ENCODE results near the gene SMIM44. TPM values are rescaled to one million over a fixed set of nuclear protein-coding genes. Genes with fewer than 3 reads are reported as not detected.

SMIM44 gene
- total and polyA plus RNA-seq, 2 donors (not counting 1 experiment from before 2014, with no cell fraction given), result not detected

- Mint-ChIP-seq H3K27me3 (no peaks in the 10 kb centered on the region), H3K27ac (no peak overlapping the region), H3K4me3 (no peak overlapping the region), H3K9me3 (ENCODE audit: insufficient read depth) (no peaks in the 10 kb centered on the region), H3K4me1 (peaks cover 1% of the 10 kb centered on the region)
- POLR2A ChIA-PET, result no interaction called here
- WGBS (ENCODE audit: insufficient coverage), result 47% methylated on average over 28 of the region's 33 CpGs
- Histone ChIP-seq H3K27me3 (replicated peaks in 1 of 4; ENCODE audit: control extremely low read depth in 1 of 4, control insufficient read depth in 3 of 4, insufficient read depth in 4 of 4, low read length in 3 of 4) (no peaks in the 10 kb centered on the region), H3K4me1 (ENCODE audit: control insufficient read depth in 2 of 2, insufficient read depth in 2 of 2, low read length in 2 of 2) (no peaks in the 10 kb centered on the region), H3K36me3 (replicated peaks in 1 of 2; ENCODE audit: control extremely low read depth in 1 of 2, control insufficient read depth in 1 of 2, extremely low read depth in 1 of 2, insufficient read depth in 2 of 2, low read length in 1 of 2) (peaks cover 0 to 5% of the 10 kb centered on the region in 2 experiments), H4K20me1 (ENCODE audit: control insufficient read depth, insufficient read depth, low read length, poor library complexity, severe bottlenecking) (peaks cover 28% of the 10 kb centered on the region), H3K79me2 (ENCODE audit: control insufficient read depth, insufficient read depth, low read length) (peaks cover 21% of the 10 kb centered on the region), H2AFZ (ENCODE audit: insufficient read depth, low read depth, low read length, poor library complexity, severe bottlenecking) (no peak overlapping the region), H3K4me3 (ENCODE audit: control extremely low read depth in 1 of 5, extremely low read depth in 1 of 5, insufficient read depth in 1 of 5, low read depth in 2 of 5, low read length in 4 of 5) (no peak overlapping the region), H3K4me2 (replicated peaks; ENCODE audit: low read depth, low read length, poor library complexity, severe bottlenecking) (no peak overlapping the region), H3K9me3 (ENCODE audit: control extremely low read depth in 1 of 3, control insufficient read depth in 2 of 3, insufficient read depth in 1 of 3, low read length in 2 of 3) (no peaks in the 10 kb centered on the region), H3K27ac (ENCODE audit: low read length in 2 of 2) (no peak overlapping the region), H3K9ac (ENCODE audit: low read length) (no peak overlapping the region)
- no peak for TF ChIP-seq CTCF (IDR thresholded peaks at IDR 0.05)
- TF ChIP-seq EZH2 (IDR thresholded peaks at IDR 0.05; ENCODE audit: borderline replicate concordance, insufficient read depth, low read depth, low read length, poor library complexity, severe bottlenecking), result no peak
- CTCF ChIA-PET, result interaction anchor here (1.5 to 2.3 kb wide), 2 partner anchors 15 to 41 kb away, joined by 5 to 7 read pairs; no protein-coding TSS in a partner anchor
- DNase-seq, result no peak
- no peak for ATAC-seq (ENCODE audit: low read depth)
- intact Hi-C loops (cut with micrococcal nuclease), result no loop called here
Observed at GRCh38 chr19:3443840-3444694, 39.2 kb downstream of the SMIM44 start.

- 87% methylated on average over 11 of the region's 15 CpGs for WGBS (ENCODE audit: insufficient coverage)
- POLR2A ChIA-PET, result no interaction called here
- no peaks in the 10 kb centered on the region for H3K9me3 Mint-ChIP-seq (ENCODE audit: insufficient read depth)
Observed at GRCh38 chr19:3442487-3443071, 40.7 kb downstream of the SMIM44 start.

More at GRCh38 chr19:3442487-3443071, 40.7 kb downstream of the SMIM44 start:
- Histone ChIP-seq H3K9ac (ENCODE audit: low read length) (no peak overlapping the region), H3K4me2 (replicated peaks; ENCODE audit: low read depth, low read length, poor library complexity, severe bottlenecking) (no peak overlapping the region), H3K9me3 (ENCODE audit: control extremely low read depth in 1 of 3, control insufficient read depth in 2 of 3, insufficient read depth in 1 of 3, low read length in 2 of 3) (no peaks in the 10 kb centered on the region), H2AFZ (ENCODE audit: insufficient read depth, low read depth, low read length, poor library complexity, severe bottlenecking) (no peak overlapping the region), H3K27ac (ENCODE audit: low read length in 2 of 2) (no peak overlapping the region), H3K27me3 (replicated peaks in 1 of 4; ENCODE audit: control extremely low read depth in 1 of 4, control insufficient read depth in 3 of 4, insufficient read depth in 4 of 4, low read length in 3 of 4) (no peaks in the 10 kb centered on the region), H3K4me1 (ENCODE audit: control insufficient read depth in 2 of 2, insufficient read depth in 2 of 2, low read length in 2 of 2) (no peaks in the 10 kb centered on the region), H3K36me3 (replicated peaks in 1 of 2; ENCODE audit: control extremely low read depth in 1 of 2, control insufficient read depth in 1 of 2, extremely low read depth in 1 of 2, insufficient read depth in 2 of 2, low read length in 1 of 2) (no peaks in the 10 kb centered on the region), H3K79me2 (ENCODE audit: control insufficient read depth, insufficient read depth, low read length) (peaks cover 21% of the 10 kb centered on the region), H3K4me3 (ENCODE audit: control extremely low read depth in 1 of 5, extremely low read depth in 1 of 5, insufficient read depth in 1 of 5, low read depth in 2 of 5, low read length in 4 of 5) (no peak overlapping the region), H4K20me1 (ENCODE audit: control insufficient read depth, insufficient read depth, low read length, poor library complexity, severe bottlenecking) (peaks cover 28% of the 10 kb centered on the region)
- no peak overlapping the region for H3K27ac Mint-ChIP-seq
- CTCF ChIA-PET, result interaction anchor here (0.7 to 1.5 kb wide), 6 partner anchors 13 to 473 kb away, joined by 3 to 6 read pairs (median 4); no protein-coding TSS in a partner anchor
- DNase-seq, result no peak
- H3K4me3 Mint-ChIP-seq, result no peak overlapping the region
- intact Hi-C loops (cut with micrococcal nuclease), result no loop called here
- no peaks in the 10 kb centered on the region for H3K27me3 Mint-ChIP-seq
- ATAC-seq (ENCODE audit: low read depth), result no peak
- no peak for TF ChIP-seq CTCF (IDR thresholded peaks at IDR 0.05)
- no peak for TF ChIP-seq EZH2 (IDR thresholded peaks at IDR 0.05; ENCODE audit: borderline replicate concordance, insufficient read depth, low read depth, low read length, poor library complexity, severe bottlenecking)
- peaks cover 1% of the 10 kb centered on the region for H3K4me1 Mint-ChIP-seq

Data from B cell (primary cell).